Retinal pigment epithelial cell (primary cell): ENCODE data around the gene SAPCD1.

Experiments used
- DNase-seq: peaks from one replicate; pipeline ENCODE4 v3.0.0-alpha.2; 2010; ENCODE audit warnings: low read depth
- H3K4me3 ChIP-seq: 2 replicates; pipeline ENCODE4 v1.5.1; 2011; ENCODE audit warnings: mild to moderate bottlenecking, low read length, control low read depth, moderate library complexity
- TF ChIP-seq, protein P1 (sequence below): conservative IDR thresholded peaks from 2 replicates; pipeline ENCODE4 v1.5.1; 2011; ENCODE audit warnings: low read depth, low read length, control low read depth, inconsistent platforms

SAPCD1 gene

DNA sequence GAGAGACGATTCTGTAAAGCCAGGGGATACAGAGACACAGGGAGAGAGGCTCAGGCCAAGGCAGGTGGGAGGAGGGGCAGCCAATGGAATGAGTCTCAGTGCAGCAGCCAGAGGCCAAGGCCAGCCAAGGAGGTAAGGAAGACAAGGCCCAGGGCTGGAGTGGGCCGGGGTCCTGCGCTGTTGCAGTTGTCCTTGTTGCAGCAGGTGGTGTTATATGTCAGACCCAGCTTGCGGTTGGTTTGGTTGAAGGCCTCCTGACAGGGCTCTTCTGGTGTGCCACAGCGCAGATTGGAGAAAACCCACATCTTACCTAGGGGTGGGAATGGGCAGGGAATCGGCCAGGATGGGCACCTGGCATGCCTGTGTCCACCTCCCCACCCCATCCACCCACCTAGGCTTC lies 43.5 kb upstream of the SAPCD1 start:
- TF ChIP-seq, protein P1, sequence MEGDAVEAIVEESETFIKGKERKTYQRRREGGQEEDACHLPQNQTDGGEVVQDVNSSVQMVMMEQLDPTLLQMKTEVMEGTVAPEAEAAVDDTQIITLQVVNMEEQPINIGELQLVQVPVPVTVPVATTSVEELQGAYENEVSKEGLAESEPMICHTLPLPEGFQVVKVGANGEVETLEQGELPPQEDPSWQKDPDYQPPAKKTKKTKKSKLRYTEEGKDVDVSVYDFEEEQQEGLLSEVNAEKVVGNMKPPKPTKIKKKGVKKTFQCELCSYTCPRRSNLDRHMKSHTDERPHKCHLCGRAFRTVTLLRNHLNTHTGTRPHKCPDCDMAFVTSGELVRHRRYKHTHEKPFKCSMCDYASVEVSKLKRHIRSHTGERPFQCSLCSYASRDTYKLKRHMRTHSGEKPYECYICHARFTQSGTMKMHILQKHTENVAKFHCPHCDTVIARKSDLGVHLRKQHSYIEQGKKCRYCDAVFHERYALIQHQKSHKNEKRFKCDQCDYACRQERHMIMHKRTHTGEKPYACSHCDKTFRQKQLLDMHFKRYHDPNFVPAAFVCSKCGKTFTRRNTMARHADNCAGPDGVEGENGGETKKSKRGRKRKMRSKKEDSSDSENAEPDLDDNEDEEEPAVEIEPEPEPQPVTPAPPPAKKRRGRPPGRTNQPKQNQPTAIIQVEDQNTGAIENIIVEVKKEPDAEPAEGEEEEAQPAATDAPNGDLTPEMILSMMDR = no peak
- DNase-seq = no peak

DNA sequence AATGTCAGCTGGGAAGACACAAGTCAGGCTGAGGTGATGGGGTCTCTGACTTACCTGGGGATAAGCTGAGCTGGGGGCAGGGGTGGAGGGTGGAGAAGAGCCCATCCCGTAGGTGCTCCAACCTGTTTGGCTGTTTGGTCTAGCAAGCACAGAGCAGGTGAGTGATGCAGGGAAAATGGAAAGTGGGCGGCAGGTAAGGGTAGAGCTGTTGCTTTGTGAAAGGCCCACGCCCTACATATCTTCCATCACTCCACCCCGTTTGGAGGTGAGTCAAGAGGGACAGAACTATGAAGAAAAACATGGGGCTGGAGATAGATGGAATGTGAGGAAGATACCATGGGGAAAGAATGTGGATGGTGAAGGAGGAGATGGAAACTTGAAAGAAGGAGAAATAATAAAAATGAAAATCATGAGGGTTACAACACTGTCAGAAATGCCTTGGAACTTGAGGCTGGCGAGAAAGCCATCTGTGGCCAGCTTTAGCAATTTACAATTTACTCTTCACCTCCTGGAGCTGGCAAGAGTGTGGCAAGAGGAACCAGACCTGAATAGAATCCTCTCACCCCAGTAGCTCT lies 42.2 kb upstream of the SAPCD1 start:
- no peak overlapping the region for H3K4me3 ChIP-seq
- no peak for DNase-seq
- TF ChIP-seq, protein P1 = no peak

More for the DNA sequence above, 43.5 kb upstream of the SAPCD1 start:
- H3K4me3 ChIP-seq = no peak overlapping the region

DNA sequence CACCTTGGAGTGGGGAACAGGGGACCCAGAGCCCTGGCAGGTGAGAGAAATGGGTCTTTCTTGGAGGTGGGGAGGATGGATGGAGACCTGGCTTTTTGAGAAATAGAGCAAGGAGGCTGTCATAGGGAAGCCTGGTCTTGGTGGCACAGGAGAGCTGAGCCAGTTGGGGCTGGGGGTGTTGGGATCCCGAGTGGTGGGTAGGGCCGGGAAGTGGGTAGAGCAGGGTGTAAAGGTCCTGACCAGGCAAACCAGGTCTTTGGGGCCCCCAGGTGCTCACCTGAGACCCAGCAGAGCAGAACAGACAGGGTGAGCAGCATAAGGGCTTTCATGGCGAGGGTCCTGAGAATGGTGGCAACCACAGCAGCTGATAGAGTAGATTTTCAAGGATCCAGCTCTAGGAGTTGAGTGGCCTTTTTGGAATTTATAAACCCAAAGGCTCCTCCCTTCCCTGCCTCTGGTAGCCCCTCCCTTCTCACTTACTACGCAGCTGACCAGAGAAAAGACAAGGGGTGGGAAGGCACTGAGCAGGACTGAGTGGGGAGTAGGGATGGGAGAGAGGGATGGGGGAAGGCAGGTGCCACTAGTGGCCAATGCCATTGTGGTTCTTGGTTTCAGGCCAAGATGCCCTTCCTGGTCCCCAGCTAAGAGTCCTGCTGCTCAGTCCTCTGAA lies 41.0 kb upstream of the SAPCD1 start, which contains the start of gene LY6G6C:
Gene LY6G6C, minus strand, starts transcription at position 396 of the 670 bp plus-strand sequence. Its CDS starts 67 bp downstream, at position 329.
- H3K4me3 ChIP-seq = no peak within 1 kb of the TSS
- TF ChIP-seq, protein P1 = no peak
- DNase-seq = no peak

DNA sequence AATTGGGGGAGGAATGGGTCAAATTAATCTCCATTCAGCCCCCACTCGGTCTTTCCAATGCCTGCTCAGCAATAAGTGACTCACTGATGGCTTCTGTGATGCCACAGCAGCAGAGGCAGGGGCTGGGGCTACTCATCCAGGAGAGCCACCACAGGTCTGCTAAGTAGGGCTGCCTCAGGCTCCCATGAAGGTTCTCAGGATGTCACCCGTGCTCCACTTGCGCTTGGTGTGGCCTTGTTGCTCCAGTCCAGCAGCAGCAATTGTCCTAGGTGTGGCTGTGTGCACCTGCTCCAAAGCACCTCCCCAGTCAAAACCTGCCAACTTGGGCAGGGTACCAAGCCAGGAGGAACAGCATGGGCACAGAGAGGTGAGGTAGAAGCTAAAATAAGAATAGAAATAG lies 40.3 kb upstream of the SAPCD1 start:
- TF ChIP-seq, protein P1 = no peak
- DNase-seq = no peak
- no peak overlapping the region for H3K4me3 ChIP-seq

DNA sequence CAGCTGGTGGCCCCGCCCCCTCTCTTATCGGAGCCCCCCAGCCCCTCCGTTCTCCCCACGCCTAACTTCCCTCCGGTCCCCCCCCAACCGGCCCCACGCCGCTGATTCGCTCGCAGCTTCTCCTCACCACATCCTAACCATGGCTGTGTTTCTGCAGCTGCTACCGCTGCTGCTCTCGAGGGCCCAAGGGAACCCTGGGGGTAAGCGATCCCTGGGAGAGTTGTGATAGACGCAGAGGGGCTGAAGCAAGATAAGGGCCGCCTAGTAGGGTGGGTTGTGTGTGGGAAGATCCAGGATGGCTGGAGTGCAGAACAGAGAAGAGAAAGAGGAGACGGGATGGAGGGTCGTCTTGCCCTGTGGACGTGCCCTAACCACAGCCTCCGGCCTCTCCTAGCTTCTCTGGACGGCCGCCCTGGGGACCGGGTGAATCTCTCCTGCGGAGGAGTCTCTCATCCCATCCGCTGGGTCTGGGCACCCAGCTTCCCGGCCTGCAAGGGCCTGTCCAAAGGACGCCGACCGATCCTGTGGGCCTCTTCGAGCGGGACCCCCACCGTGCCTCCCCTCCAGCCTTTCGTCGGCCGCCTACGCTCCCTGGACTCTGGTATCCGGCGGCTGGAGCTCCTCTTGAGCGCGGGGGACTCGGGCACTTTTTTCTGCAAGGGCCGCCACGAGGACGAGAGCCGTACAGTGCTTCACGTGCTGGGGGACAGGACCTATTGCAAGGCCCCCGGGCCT lies 39.0 kb upstream of the SAPCD1 start, which contains the start of gene MPIG6B:
Gene MPIG6B, plus strand, starts transcription at position 129 of the 735 bp plus-strand sequence. Its CDS starts 11 bp downstream, at position 140.
- TF ChIP-seq, protein P1 = no peak
- no peak within 1 kb of the TSS for H3K4me3 ChIP-seq
- DNase-seq = no peak

DNA sequence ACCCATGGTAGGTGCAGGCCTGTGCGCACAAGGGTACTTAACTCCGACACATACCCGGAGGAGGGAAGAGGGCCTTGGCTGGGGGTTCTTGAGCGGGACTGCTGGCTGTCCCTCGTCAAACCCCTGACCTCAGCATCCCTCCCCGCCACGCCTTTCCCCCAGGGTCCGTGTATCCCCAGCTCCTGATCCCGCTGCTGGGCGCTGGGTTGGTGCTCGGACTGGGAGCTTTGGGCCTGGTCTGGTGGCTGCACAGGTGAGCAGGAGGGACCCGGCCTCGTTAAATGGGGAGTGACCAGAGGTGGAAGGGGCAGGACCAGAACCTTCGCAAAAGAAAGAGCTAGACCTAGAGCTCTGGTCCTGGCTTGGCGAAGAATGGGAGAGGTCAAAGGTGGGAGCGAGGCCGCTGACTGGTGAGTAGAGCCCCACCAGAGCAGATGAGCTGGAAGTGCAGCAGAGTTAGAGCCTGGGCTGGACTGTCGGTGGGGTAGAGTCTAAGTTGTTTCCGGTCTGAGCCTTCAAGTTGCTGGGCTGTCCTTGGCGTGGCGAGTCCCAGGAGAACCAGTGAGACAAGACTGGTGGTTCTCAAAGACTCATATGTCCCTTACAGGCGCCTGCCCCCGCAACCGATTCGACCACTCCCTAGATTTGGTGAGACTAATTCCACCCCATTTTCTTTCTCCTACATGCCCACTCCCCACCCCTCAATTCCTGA lies 38.3 kb upstream of the SAPCD1 start:
- DNase-seq = no peak
- no peak overlapping the region for H3K4me3 ChIP-seq
- TF ChIP-seq, protein P1 = no peak
